ENCODE results near the gene THSD7B.

DNA sequence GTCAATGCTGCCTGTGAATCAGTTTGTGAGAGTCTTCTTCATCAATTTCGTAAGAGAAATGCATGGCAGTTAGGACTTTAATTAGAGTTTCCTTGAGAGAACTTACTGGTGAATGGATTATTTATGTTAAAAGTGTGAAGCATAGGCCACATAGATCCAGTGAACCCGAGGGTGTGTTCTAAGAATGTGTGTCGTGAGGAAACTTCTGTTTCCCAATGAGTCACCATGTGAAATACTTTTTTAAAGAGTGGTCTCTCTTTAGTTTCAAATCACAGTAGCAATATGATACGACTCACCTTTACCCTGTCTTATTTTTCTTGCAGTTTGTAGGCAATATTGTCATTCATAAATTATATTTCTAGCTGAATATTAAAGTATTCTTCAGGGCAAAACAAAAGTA is 18.5 kb downstream of the THSD7B start:
- TF ChIP-seq, protein P1, sequence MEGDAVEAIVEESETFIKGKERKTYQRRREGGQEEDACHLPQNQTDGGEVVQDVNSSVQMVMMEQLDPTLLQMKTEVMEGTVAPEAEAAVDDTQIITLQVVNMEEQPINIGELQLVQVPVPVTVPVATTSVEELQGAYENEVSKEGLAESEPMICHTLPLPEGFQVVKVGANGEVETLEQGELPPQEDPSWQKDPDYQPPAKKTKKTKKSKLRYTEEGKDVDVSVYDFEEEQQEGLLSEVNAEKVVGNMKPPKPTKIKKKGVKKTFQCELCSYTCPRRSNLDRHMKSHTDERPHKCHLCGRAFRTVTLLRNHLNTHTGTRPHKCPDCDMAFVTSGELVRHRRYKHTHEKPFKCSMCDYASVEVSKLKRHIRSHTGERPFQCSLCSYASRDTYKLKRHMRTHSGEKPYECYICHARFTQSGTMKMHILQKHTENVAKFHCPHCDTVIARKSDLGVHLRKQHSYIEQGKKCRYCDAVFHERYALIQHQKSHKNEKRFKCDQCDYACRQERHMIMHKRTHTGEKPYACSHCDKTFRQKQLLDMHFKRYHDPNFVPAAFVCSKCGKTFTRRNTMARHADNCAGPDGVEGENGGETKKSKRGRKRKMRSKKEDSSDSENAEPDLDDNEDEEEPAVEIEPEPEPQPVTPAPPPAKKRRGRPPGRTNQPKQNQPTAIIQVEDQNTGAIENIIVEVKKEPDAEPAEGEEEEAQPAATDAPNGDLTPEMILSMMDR (IDR thresholded peaks at IDR 0.05): no peak
- TF ChIP-seq POLR2A (IDR thresholded peaks at IDR 0.05): no peak
